Measurements from ENCODE around the gene PARP11.

PARP11 gene

GRCh38 chr12:3770891-3771290 lies 102.3 kb downstream of the PARP11 start:
- no peak for DNase-seq (ENCODE audit: low read depth)

GRCh38 chr12:3768911-3769447 lies 104.2 kb downstream of the PARP11 start:
- DNase-seq (ENCODE audit: low read depth): no peak

- no peak for DNase-seq (ENCODE audit: low read depth)
Measured at GRCh38 chr12:3761116-3761735, 112.0 kb downstream of the PARP11 start.

GRCh38 chr12:3759878-3760277 lies 113.3 kb downstream of the PARP11 start:
- no peak for DNase-seq (ENCODE audit: low read depth)

Data from T-helper 22 cell (primary cell).